GM12801 (cell line): ENCODE measurements around the gene SREBF2.

Experiments used
- CTCF ChIP-seq: IDR thresholded peaks from one replicate; pipeline ENCODE4 v1.5.1; 2011; ENCODE audit warnings: control low read depth; ENCODE audit not compliant: insufficient read length; ENCODE audit errors: extremely low read depth

The SREBF2 gene

GRCh38 chr22:41838842-41839618 lies 6.1 kb downstream of the SREBF2 start:
- TF ChIP-seq CTCF, result no peak

GRCh38 chr22:41840216-41840615 lies 7.3 kb downstream of the SREBF2 start:
- no peak for TF ChIP-seq CTCF

GRCh38 chr22:41841085-41841712 lies 8.3 kb downstream of the SREBF2 start:
- TF ChIP-seq CTCF, result no peak

- no peak for TF ChIP-seq CTCF
Observed at GRCh38 chr22:41842996-41843970, 10.4 kb downstream of the SREBF2 start.

GRCh38 chr22:41844036-41844435 lies 11.1 kb downstream of the SREBF2 start:
- no peak for TF ChIP-seq CTCF

- TF ChIP-seq CTCF, result no peak
Observed at GRCh38 chr22:41844513-41844912, 11.6 kb downstream of the SREBF2 start.
